Esophagus squamous epithelium (tissue), 4 donors: Measurements from ENCODE around the gene PFKM.
A peak's percentile ranks its signal among the peaks of the same experiment; 100 is the strongest.

ENCODE experiments used
- POLR2A ChIP-seq, 4 donors: fragments of 450-650 bp; IDR thresholded peaks; one replicate each; pipeline ENCODE4 v1.6.1; 2017; ENCODE audit warnings: antibody characterized with exemption in 4 of 4, mild to moderate bottlenecking in 4 of 4, moderate library complexity in 3 of 4
- TF ChIP-seq, protein P1 (sequence below), 6 experiments: fragments of 450-650 bp in 4 of 6; fragments of 200-600 bp in 2 of 6; sonication (generic) in 2 of 6; IDR thresholded peaks; one replicate each; pipeline ENCODE4 v1.5.1; 2016 to 2019; ENCODE audit warnings: antibody characterized with exemption in 6 of 6, mild to moderate bottlenecking in 4 of 6, moderate library complexity in 4 of 6

DNA sequence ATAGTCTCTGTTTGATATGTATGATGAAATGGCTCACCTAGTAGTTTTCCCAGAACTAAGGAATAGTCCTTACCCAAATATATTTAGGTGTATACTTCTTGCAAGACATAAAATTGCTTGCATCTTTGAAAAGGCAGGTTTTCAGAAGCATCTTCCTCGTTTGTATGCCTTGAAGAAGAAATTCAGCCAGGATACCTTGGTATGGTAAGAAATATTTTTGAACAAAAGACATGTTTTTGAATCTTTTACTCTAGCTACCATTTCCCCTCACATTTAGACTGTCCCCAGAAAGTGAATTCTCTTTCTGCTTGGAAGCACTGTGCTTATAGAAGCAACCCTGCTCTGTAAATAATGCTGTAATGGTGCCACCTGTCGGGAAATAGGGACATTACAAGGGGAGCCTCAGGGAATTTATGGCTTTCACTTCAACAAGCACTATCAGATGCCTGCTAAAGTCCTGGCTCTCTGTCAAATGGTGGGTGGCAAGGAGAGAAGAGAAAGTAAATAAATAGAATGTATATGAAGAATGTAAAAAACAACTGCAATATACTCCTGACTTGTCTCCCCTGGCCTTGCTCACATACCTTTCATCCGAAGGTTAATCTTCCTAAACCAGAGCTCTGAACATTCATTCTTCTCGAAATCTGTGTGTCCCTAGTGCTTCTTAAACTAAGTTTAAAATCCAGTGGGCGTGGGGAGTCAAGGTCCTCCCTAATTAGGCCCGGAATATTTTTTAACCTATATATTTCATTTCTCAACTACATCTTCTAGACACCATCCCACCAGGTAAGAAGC lies 70.4 kb downstream of the PFKM start:
- TF ChIP-seq, protein P1, sequence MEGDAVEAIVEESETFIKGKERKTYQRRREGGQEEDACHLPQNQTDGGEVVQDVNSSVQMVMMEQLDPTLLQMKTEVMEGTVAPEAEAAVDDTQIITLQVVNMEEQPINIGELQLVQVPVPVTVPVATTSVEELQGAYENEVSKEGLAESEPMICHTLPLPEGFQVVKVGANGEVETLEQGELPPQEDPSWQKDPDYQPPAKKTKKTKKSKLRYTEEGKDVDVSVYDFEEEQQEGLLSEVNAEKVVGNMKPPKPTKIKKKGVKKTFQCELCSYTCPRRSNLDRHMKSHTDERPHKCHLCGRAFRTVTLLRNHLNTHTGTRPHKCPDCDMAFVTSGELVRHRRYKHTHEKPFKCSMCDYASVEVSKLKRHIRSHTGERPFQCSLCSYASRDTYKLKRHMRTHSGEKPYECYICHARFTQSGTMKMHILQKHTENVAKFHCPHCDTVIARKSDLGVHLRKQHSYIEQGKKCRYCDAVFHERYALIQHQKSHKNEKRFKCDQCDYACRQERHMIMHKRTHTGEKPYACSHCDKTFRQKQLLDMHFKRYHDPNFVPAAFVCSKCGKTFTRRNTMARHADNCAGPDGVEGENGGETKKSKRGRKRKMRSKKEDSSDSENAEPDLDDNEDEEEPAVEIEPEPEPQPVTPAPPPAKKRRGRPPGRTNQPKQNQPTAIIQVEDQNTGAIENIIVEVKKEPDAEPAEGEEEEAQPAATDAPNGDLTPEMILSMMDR (IDR thresholded peaks at IDR 0.05), result peak; percentile 65 to 92 (median 88)
- TF ChIP-seq POLR2A (IDR thresholded peaks at IDR 0.05), result no peak
